Measurements from ENCODE around the gene RHBDF2.
A peak's percentile ranks its signal among the peaks of the same experiment; 100 is the strongest.

RHBDF2 gene

DNA sequence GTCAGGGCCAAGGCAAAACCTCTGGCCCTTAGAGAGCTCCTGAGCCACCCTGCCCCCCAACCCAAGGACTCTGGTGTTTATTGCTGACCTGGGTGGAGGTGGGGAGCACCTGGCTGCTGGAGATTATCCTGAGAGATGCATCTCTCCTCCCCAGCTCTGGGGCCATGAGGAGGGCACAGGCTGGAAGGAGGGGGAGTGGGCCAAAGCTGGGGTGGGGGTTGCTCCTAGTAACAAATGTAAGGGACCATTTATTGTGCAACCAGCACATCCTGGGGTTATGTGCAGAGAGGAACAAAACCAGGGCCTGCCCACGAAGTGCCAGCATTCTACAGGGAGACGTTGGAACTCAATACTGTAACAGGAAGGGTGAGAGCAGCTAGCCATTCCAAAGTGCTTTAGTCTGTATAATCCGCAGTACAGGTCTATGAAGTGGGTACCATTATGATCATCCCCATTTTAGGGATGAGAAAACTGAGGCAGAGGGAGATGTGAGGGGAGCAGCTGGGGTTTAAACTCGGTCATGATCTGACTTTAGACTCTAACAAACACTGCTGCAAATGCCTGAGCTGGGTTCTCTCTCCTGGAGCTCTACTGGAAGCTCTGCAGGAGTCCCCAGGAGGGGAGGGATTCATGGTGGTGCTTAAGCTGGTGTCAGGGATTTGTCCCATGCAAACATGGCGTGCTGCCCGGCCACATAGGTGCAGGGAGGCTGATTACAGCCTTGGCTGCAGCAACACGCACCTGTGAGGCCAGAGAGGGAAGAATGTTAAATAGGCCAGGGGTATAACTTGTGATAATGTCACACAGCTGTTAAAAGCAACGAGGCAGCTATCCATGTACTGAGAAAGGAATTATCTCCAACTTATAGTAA lies 1.4 kb upstream of the RHBDF2 start:
- no peak for DNase-seq (ENCODE audit: extremely low read depth in 1 of 2, low read depth in 1 of 2)

DNA sequence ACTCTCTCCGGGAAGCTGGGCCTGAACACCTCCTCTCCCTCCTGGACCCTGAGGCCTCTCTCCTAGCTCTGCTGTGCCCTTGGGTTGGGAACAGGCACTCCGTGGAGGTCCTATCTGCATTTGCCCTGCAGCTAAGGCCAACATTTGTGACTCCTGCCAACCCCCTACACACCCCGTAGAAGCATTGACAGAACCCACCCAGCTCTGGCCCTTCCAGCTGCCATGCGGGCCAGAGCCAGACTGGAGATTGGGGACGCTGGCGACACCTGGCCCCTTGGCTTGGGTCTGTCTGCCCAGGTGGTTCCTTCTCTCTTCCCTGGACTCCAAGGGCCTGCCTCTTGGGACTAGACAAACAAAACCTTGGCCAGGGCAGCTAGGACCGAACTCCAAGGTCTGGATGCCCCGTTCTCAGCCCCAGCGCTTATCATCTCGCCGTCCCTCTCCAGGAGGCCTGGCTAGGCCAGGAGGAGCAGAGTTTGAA lies 644 bp upstream of the RHBDF2 start:
- no peak for DNase-seq (ENCODE audit: extremely low read depth in 1 of 2, low read depth in 1 of 2)

DNA sequence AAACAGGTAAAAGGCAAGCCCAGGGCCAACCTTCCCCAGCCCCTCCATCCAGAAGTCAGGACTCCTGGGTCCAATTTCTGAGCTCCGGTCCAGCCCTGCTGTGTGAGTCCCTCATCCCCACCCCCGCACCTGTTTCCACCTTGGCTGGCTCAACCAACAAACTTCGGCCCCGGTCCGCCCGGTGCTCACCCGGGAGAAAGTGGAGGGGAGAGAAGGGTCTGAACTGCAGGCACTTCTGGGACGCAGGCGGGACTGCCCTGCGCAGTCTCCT lies 541 bp downstream of the RHBDF2 start:
- DNase-seq (ENCODE audit: extremely low read depth in 1 of 2, low read depth in 1 of 2): no peak

DNA sequence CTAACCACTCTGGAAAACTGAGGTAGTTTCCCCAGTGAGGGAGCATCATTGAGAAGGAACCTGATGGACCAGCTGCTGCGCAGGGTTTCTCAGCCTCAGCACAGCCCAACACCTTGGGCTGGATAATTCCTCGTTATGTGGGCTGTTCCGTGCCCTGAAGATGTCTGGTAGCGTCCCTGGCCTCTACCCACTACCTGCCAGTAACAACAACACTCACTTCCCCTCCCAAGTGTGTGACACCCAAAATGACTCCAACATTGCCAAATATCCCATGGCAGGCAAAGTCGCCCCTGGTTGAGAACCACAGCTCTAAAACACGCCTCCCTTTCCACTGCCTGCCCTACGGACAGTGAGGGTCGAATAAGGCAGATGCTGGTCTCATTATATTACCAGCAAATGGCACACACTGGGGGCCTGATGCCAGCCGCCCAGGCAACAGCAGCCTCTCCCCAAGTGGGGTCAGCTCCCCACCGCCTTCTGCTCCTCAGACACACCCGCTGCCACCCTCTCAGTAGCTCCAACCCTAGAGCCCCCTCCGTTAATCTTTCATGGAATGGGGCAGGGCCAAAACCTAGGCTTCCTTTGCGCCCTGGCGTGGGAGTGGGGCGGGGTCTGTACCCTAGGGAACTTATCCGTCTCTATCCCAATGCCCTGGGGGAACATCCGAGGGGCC lies 1.0 kb downstream of the RHBDF2 start:
- no peak for DNase-seq (ENCODE audit: extremely low read depth in 1 of 2, low read depth in 1 of 2)

DNA sequence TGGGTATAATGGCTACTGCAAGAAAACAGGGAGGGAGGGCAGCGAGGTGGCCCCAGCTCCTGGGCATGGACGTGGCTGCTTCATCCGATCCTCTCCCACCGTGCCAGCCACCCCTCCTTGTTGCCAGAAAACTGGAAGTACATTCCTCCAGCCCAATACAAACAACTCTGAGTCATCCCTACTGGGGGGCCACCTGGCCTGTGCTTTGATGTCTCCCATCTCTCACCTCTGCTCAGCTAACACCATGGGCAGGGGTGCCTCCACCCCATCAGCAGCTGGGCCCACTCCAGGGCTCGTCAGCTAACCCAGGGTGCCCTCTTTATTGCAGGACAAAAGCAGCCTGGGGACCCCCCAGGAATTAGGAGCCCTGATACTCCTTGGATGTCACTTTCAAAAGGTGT lies 2.0 kb downstream of the RHBDF2 start:
- DNase-seq (ENCODE audit: extremely low read depth in 1 of 2, low read depth in 1 of 2): no peak

DNA sequence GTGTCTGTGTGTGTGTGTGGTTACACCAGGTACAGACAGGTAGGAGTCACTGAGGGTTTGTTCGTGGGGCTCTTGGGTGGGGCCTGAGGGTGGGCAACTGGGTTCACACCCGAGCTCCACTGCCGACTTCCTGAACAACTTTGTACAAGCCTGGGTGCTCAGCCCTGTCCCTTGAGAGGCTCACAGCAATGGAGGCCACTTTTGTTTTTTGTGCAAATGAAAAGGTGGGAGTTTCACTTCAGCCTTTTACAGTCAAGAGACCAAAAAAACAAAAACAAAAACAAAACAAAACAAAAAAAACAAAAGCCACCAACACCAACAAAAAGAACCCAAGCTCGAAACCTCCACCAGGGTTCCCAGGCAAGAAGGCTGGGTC lies 2.4 kb downstream of the RHBDF2 start:
- no peak for DNase-seq (ENCODE audit: extremely low read depth in 1 of 2, low read depth in 1 of 2)

DNA sequence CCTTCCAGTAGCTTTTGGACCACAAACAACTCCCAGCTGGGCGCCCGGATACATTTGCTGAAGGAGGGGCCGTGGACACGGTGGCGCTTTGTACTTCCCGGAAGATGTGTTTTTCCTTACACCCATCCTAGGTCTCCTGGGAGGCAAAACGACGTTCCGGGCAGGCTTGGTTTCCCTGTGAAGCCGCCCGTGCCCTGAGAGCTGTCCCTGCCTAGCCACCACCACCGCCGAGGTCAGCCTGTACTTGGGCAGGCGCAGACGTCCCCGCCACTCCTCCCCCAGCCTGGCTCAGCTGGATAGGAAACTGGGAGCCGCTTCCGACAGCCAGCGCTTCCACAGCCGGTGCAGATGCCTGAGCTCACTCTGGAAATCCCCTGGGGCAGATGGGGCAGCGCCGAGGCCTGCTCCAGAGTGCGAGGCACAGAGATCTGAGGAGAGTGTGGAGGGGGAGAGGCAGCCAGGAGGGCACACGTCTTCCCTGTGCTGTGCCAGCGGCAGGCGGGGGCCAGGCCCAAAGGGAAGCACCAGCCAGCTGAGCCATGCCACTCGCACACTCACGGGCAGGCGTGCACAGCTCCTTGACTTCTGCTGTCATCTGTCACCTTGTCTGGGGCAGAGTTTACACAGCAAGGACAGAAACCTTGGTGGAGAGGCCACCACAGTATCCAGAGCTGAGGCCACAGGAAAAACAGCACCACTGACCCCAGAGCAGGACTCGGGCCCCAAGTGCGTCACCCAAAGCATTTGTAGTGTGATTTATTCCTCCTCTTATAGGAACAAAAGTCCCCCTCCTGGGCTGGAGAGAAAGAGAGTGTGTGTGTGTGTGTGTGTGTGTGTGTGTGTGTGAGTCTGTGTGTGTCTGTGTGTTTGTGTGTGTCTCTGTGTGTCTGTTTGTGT lies 3.0 kb downstream of the RHBDF2 start:
- no peak for DNase-seq (ENCODE audit: extremely low read depth in 1 of 2, low read depth in 1 of 2)

DNA sequence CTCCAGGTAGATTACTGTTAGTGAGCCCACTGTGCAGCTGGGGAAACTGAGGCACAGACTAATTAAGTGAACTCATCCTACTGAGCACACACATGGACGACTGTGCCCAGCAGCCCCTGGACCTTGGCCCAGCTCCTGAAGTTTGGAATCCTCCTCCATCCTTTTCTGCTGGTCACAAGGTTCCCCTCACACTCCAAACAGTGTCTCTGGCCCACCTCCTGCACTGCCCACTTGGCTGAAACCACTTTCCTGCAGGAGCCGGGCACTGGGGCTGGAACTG lies 3.6 kb downstream of the RHBDF2 start:
- no peak for DNase-seq (ENCODE audit: extremely low read depth in 1 of 2, low read depth in 1 of 2)

DNA sequence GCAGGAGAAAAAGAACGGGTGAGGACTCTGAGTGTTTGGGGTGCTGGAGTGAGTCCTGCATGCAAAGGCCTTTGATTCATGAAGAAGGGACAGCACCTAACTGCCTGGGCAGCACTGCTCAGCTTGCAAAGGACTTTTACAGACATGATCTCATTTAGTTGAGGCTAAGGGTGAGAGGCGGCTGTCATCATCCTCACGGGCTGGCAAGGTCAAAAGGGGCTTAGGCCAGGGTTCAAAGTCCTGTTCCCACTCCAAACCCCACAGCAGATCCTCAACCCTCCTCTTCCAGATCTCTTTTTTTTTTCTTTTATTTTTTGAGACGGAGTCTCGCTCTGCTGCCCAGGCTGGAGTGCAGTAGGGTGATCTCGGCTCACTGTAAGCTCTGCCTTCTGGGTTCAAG lies 4.8 kb downstream of the RHBDF2 start:
- no peak for DNase-seq (ENCODE audit: extremely low read depth in 1 of 2, low read depth in 1 of 2)

DNA sequence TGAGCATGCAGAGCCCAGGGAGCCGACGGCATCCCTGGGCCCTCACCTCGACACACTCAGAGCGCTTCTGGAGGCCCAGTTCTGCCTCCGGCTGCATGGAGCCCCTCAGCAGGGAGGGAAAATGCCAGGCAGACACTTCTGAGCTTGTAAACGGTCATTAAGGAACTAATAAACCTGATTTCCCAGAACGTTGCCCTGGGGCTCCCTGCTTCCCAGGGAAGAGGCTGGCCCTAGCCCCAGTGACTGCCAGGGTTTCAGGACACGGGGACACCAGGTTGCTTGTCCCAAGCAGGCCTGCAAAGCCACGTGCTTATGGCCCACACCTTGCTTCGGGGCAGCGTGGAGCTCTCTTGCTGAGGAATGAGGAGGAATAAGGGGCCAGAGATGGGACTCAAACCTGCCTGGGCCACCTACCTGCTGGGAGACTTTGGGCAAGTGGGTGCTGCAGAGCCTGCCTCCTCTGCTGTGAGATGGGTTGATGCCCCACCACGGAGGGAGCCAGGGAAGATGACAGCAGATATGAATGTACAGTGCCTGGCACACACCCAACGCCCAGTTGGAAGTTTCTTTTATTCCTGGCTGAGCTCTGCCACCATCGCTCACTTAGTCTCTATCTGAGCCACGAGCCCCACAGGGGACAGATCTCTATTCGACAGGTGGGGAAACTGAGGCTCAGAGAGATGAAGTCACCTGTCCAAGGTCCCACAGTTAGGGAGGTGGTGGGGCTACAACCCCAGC lies 5.4 kb downstream of the RHBDF2 start:
- no peak for DNase-seq (ENCODE audit: extremely low read depth in 1 of 2, low read depth in 1 of 2)

DNA sequence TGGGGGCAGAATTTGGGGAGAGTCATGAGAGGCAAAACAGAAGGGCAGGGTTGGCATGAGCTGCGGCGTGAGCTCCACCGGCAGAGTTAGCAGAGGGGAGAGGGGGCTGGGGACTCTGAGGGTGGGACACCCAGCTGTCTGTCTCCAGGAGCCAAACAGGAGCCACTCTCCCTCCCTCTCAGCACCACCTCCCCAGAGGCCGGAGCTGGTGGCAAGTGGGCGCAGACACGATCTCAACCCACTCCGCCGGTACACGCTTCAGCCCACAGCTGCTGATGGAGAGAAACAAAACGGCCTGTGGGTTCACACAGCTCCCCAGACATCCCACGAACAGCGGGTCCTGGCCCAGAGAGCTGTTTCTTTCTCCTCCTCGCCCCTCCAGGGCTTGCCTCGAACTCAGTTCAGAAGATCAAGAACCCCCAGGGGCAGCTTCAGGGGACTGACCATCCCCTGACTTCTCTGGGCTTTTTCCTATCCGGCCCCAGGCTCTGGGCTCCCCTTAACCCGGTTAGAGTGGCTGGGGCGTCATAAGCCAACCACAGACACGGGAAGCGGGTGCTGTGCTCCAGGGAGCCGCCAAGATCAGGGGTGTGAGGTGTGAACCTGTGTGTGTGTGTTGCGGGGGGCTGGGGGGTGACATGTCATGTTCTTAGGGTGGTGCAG lies 7.6 kb downstream of the RHBDF2 start:
- DNase-seq (ENCODE audit: extremely low read depth in 1 of 2, low read depth in 1 of 2): no peak

DNA sequence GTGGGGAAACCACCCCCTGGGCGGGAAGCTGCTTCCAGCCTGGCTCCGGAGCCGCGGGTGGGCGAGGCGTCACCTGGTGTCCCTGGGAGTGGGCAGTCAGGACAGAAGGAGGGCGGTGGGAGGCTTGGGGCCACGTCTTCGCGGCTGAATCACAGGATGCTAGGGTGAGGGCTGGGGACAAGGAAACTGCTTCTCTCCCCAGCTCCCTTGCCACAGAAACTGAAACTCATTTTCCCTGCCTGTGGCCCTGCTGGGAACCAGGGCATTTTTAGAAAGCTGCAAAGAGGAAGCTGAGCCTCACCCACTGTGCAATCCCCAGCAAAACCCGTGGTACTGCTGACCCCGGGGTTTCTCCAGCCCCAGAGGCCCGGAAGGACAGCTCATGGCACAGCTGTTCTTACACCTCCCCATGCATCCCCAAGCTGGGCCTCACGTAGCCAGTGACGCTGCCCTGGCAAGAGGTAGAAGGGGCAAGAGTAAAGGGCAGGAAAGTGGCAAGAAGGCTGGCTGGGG lies 8.2 kb downstream of the RHBDF2 start:
- DNase-seq (ENCODE audit: extremely low read depth in 1 of 2, low read depth in 1 of 2): peak in 1 of 2 donors; percentile 53

DNA sequence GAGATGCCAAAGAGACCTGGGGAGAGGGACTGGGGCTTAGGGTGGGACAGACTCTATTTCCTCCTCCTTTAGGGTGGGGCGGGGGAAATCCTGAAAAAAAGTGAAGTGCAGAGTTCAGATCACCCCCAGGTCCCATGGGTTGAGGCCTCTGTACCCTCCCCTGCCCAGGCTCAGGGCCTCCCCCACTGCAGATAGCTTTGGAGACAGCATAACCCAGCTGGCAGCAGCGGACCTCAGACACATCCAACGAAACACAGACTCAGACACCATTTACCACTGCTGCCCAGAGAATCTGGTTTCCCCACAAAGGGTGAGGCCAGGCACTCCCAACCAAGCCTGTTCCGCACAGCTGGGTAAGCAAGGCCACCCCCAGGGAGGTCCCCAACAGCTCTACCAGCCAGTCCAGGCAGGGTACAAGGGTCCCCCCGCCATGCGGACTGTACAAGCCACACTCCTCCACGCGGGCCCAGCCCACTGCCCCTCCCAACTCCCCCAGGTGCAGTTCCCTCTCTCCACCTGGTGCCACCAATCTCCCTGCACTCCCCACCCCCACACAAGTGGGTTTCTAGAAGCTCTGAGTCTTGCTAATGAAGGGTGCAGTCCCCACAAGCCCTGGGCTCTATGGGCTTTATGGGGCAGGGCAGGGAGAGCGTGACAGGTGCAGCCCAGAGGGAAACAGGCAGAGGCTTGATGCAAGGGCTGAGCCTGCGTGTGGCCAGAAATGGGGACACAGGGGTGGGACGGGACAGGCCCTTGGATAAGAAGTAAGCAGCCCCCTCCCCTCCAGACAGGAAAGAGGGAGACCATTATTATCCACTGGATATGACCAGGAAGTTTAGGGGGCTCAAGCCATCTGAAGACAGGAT lies 8.9 kb downstream of the RHBDF2 start:
- DNase-seq (ENCODE audit: extremely low read depth in 1 of 2, low read depth in 1 of 2): no peak

DNA sequence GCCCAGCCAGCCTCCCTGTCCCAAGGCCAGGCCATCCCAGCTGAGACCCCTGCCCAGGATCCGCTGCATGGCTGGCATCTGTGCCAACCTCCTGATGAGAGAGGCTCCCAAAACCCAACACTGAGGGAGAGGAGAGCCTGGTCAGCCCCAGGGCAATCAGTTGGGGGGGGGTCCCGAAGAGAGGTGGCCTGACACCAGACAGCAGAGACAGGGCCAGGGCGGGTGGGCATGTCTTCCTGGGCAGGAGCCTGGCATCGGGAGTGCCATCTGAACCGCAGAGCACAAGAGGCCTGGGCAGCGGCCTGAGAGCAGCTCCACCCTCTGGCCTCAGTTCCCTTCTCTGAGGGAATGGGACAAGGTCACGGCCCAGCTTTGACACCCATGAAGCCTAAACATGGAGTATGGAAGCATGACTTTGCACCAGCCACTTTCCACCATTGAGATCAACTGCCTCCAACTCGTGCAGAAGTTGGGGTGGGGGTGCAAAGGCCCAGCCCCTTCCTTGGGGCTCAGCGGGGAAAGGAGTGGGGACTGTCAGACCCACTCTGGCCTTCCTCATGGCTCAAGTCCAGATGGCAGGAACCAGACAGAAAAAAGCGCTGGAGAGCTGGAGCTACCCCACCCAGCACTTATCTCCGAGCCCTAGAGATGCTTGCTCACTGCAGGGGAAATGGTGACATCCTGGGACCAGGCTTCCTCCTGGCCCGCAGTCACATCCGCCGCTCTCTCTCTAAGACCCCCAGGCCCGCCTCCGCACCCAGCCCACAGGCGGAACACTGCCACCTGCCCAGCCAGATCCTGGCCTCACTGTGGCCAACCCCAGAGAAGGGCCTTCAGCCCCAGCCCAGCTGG lies 9.7 kb downstream of the RHBDF2 start:
- no peak for DNase-seq (ENCODE audit: extremely low read depth in 1 of 2, low read depth in 1 of 2)

DNA sequence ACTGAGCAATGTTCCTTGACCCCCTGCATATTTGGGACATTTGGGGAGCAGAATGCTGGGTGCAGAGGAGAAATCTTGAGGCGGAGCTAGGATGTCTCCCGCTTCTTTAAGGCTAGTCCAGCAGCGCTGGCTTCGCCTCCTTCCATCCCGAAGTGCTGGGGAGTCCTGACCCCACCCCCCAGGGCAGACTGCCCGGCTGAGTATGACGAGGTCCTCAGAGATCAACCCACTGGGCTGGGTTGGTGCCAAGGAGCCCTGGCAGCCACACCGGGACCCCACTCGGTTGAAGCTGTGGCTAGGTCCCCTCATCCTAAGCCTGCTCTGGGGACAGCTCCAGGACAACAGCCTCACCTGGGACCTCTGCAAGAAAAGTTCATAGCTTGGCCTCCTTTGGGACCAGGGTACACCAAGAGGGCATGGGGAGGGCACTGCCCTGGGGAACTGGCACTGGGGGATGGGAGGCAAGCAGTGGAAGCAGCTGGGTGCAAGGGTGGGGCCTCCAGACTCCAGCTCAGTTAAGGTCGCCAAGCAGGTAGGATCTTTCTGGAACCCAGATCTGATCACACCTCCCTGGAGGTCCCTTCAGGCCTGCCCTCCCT lies 11.0 kb downstream of the RHBDF2 start:
- DNase-seq (ENCODE audit: extremely low read depth in 1 of 2, low read depth in 1 of 2): no peak

DNA sequence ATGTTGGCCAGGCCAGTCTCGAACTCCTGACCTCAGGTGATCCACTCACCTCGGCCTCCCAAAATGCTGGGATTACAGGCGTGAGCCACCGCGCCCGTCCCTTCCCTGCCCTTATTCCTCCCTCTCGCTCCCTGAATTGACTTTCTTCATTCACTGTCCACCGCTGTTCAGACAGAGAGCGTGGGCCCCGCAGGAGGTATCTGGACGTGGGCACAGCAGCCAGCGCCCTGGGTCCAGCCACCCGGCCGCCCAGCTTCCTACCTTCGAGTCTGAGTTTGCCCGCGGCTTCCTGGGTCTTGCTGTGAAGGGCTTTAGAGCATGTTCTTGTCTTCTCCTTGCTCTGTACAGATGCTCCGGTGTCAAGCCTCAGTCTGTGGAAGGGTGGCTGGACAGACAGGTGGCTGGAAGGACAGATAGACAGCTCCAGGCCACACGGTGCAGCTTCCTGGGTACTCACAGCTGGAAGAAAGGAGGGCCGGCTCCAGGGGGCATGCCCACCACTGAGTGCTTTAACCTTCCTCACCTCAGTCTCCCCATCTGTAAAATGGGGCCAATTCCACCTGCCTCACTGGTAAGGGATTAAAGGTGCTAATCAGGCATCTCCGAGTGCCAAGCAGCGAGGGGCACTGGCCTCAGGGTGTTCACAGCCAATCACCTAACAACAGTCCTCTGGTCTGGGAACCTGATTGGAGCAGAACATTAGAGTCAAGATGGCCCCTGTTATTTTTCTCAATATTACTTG lies 13.6 kb downstream of the RHBDF2 start:
- DNase-seq (ENCODE audit: extremely low read depth in 1 of 2, low read depth in 1 of 2): no peak

DNA sequence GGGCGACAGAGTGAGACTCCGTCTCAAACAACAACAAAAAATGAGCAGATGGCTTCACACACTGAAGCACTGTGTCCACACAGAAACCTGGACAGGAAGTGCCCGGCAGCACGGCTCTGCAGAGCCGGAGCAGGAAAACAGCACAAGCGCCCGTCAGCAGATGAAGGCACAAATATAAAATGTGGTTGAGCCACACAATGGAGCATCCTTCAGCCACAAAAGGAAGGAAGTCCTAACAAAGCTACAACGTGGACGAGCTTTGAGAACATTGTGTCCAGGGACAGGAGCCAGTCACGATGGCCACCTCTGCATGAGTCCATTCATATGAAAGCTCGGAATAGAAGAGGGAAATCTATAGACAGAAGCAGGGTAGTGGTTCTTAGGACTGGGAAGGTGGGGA lies 15.7 kb downstream of the RHBDF2 start:
- no peak for DNase-seq (ENCODE audit: extremely low read depth in 1 of 2, low read depth in 1 of 2)

All from stimulated activated CD8-positive, alpha-beta memory T cell treated with anti-CD3 and anti-CD28 coated beads, Interleukin-7, amount 100 ng/mL, for 48 hours (primary cell).